ENCODE results near the gene LPO.
A peak's percentile ranks its signal among the peaks of the same experiment; 100 is the strongest.

The LPO gene

GRCh38 chr17:58316260-58316960 lies 78.0 kb downstream of the LPO start:
- Histone ChIP-seq H3K79me2 (ENCODE audit: low read length) (no peaks in the 10 kb centered on the region), H2AFZ (ENCODE audit: low read length) (no peak overlapping the region), H3K9me3 (replicated peaks; ENCODE audit: insufficient read depth, low read length) (no peaks in the 10 kb centered on the region), H3K4me1 (ENCODE audit: low read length) (no peaks in the 10 kb centered on the region), H3K4me2 (ENCODE audit: low read depth, low read length) (no peak overlapping the region), H3F3A (ENCODE audit: insufficient read depth, low read length) (no peaks in the 10 kb centered on the region), H3K9ac (ENCODE audit: low read length) (no peak overlapping the region), H3K4me3 (ENCODE audit: low read length) (no peak overlapping the region), H3K36me3 (replicated peaks; ENCODE audit: insufficient read depth, low read length) (no peaks in the 10 kb centered on the region), H3K27ac (ENCODE audit: low read length) (no peak overlapping the region), H3K9me2 (replicated peaks; ENCODE audit: insufficient read depth, low read length) (no peaks in the 10 kb centered on the region), H3K27me3 (replicated peaks; ENCODE audit: insufficient read depth, low read length) (no peaks in the 10 kb centered on the region), H4K20me1 (ENCODE audit: insufficient read depth, low read length) (no peaks in the 10 kb centered on the region)
- no peak for DNase-seq
- TF ChIP-seq CTCF (IDR thresholded peaks at IDR 0.05; ENCODE audit: low read length) = no peak

- DNase-seq = peak; percentile 75
- H3K4me1 ChIP-seq (ENCODE audit: low read length) = no peaks in the 10 kb centered on the region
- TF ChIP-seq CTCF (IDR thresholded peaks at IDR 0.05; ENCODE audit: low read length) (peak; percentile 82), EZH2 (optimal IDR thresholded peaks at IDR 0.05; ENCODE audit: low read depth, low read length) (no peak)
- H3K9me3 ChIP-seq (replicated peaks; ENCODE audit: insufficient read depth, low read length) = no peaks in the 10 kb centered on the region
- H3K4me3 ChIP-seq (ENCODE audit: low read length) = no peak overlapping the region
- no peak overlapping the region for H3K9ac ChIP-seq (ENCODE audit: low read length)
- H3K9me2 ChIP-seq (replicated peaks; ENCODE audit: insufficient read depth, low read length) = no peaks in the 10 kb centered on the region
- no peaks in the 10 kb centered on the region for H4K20me1 ChIP-seq (ENCODE audit: insufficient read depth, low read length)
- H3F3A ChIP-seq (ENCODE audit: insufficient read depth, low read length) = no peaks in the 10 kb centered on the region
- no peaks in the 10 kb centered on the region for H3K36me3 ChIP-seq (replicated peaks; ENCODE audit: insufficient read depth, low read length)
- no peak overlapping the region for H2AFZ ChIP-seq (ENCODE audit: low read length)
- H3K79me2 ChIP-seq (ENCODE audit: low read length) = no peaks in the 10 kb centered on the region
- H3K27me3 ChIP-seq (replicated peaks; ENCODE audit: insufficient read depth, low read length) = no peaks in the 10 kb centered on the region
- no peak overlapping the region for H3K27ac ChIP-seq (ENCODE audit: low read length)
- H3K4me2 ChIP-seq (ENCODE audit: low read depth, low read length) = no peak overlapping the region
Observed at GRCh38 chr17:58317421-58318064, 79.2 kb downstream of the LPO start.

GRCh38 chr17:58318065-58318481 lies 79.7 kb downstream of the LPO start:
- no peak overlapping the region for H3K9ac ChIP-seq (ENCODE audit: low read length)

More at GRCh38 chr17:58318065-58318481, 79.7 kb downstream of the LPO start:
- Histone ChIP-seq H3K4me3 (ENCODE audit: low read length) (no peak overlapping the region), H3K27ac (ENCODE audit: low read length) (no peak overlapping the region), H3K27me3 (replicated peaks; ENCODE audit: insufficient read depth, low read length) (no peaks in the 10 kb centered on the region), H3K4me2 (ENCODE audit: low read depth, low read length) (no peak overlapping the region), H3K36me3 (replicated peaks; ENCODE audit: insufficient read depth, low read length) (no peaks in the 10 kb centered on the region), H4K20me1 (ENCODE audit: insufficient read depth, low read length) (no peaks in the 10 kb centered on the region), H3K9me2 (replicated peaks; ENCODE audit: insufficient read depth, low read length) (no peaks in the 10 kb centered on the region), H3K9me3 (replicated peaks; ENCODE audit: insufficient read depth, low read length) (no peaks in the 10 kb centered on the region), H2AFZ (ENCODE audit: low read length) (no peak overlapping the region), H3F3A (ENCODE audit: insufficient read depth, low read length) (no peaks in the 10 kb centered on the region), H3K4me1 (ENCODE audit: low read length) (no peaks in the 10 kb centered on the region), H3K79me2 (ENCODE audit: low read length) (no peaks in the 10 kb centered on the region)
- TF ChIP-seq EZH2phosphoT487 (IDR thresholded peaks at IDR 0.05; ENCODE audit: low read length) = no peak
- no peak for TF ChIP-seq EZH2 (optimal IDR thresholded peaks at IDR 0.05; ENCODE audit: low read depth, low read length)
- no peak for TF ChIP-seq CTCF (IDR thresholded peaks at IDR 0.05; ENCODE audit: low read length)
- no peak for DNase-seq

All from MM.1S (cell line).